ENCODE data around the gene STH.

STH gene

DNA sequence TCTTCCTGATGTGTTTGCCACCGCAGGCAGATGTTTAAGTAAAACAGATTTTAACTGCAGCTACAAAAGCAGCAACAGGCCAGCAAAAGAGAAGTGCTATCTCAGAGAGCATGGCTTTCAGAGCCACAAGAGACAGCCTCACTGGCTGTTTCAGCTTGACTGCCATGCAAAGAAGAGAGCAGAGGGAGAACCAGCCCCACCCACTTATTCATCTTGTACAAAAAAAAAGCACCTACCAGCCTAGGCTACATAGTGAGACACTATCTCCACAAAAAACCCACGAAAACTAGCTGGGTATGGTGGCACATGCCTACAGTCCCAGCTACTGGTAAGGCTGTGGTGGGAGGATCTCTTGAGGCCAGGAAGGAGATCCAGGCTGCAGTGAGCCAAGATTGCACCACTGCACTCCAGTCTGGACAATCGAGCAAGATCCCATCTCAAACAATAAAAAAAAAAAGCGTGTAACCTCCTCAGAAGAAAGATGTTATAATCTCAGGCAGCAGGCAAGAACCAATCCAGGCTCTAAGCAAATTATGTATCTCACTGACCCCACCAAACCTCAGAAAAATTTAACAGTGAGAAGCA is 30.0 kb downstream of the STH start:
- no peak for DNase-seq

DNA sequence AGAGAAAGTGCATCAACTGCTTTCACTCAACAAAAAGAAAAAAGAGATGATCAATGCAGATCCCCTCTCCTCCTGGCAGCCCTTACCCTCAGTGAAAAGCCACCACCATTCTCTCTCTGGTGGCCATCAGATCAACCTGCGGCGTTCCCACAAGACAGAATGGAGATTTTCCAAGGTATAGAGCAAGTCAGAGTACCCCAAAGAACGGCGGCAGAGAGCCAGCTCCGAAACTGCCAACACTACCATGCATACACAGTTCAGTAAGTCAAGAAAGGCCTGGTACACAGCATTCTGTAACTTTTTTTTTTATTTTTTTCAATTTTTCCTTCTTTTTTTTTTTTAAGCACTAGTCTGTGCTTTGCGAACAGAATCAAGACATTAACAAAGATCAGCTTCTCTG is 30.6 kb downstream of the STH start:
- no peak for DNase-seq

DNA sequence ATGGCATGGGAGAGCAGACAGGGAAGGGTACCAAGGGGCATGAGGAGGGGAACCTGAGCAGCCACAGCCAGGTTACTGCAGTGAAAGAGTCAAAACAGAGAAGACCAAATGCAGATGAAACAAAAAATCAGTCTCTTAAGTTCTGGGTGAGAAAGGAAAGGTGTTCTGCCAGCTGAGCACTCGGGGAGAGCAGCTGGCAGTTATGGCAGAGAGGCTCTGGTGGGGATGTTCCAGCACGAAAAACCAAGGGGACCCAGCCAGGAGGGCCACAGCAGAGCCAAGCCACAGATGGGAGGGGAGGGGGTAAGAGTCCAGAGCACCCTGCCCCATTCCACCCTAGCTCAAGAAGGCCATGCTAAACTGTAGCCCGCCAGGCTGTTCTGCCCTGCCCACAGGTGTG is 31.7 kb downstream of the STH start:
- no peak for DNase-seq

GRCh38 chr17:46031440-46031839 is 32.4 kb downstream of the STH start:
- DNase-seq, result no peak

- DNase-seq, result no peak
Measured at GRCh38 chr17:46031920-46032319, 32.9 kb downstream of the STH start.

DNA sequence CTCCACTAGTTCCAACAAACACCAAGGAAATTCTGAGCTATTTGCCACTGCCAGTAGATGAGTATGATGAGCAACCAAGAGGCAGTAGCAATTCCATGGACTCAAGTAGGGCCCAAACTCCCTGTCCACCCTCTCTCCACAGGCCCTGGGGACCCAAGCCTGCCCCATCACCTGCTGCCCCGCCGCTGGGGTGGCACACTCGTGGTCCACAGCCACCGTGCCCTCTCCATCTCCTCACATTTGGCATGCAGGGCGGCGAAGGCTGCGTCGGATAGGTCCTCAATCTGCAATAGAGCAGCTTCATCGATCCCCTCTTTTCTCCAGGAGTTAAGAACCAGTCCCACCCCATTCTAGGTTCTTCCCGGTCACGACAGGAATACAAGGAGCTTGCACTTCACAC is 33.9 kb downstream of the STH start:
- no peak for DNase-seq

DNA sequence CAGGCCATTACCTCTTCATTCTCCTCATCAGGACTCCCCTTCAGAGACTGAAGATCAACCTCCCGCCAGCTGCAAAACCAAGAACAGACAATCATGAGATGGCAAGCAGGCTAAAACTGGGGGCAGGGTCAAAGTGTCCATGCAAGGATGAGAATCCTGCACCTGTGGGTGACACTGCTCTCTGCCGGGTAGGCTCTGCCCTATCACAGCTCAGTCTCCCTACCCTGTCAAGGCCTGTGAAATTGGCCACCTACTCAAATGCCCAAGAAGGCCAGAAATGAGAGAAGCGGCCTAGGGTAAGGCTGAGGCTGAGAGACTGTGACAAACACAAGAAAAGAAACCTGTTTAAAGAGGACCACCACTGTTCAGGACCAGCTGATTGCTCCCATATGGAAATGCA is 34.3 kb downstream of the STH start:
- DNase-seq, result no peak

- no peak for DNase-seq
Measured at GRCh38 chr17:46035112-46035818, 36.2 kb downstream of the STH start.

DNA sequence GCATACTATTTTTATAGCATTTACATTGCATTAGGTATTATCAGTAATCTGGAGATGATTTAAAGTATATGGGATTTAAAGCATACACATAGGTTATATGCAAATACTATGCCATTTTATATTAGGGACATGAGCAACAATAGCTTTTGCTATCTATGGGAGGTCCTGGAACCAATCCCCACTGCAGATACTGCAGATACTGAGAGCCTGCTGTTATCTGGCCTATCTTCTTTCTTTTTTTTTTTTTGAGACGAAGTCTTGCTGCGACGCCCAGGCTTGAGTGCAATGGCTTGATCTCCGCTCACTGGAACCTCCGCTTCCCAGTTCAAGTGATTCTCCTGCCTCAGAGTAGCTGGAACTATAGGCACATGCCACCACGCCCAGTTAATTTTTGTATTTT is 37.4 kb downstream of the STH start:
- DNase-seq, result no peak

- no peak for DNase-seq
Measured at GRCh38 chr17:46037722-46038255, 38.7 kb downstream of the STH start.

GRCh38 chr17:46038414-46038813 is 39.4 kb downstream of the STH start:
- no peak for DNase-seq

GRCh38 chr17:46038937-46039336 is 39.9 kb downstream of the STH start:
- no peak for DNase-seq

- DNase-seq, result no peak
Measured at GRCh38 chr17:46039592-46040186, 40.6 kb downstream of the STH start.

GRCh38 chr17:46042246-46042645 is 43.2 kb downstream of the STH start:
- DNase-seq, result no peak

GRCh38 chr17:46042925-46043324 is 43.9 kb downstream of the STH start:
- no peak for DNase-seq

DNA sequence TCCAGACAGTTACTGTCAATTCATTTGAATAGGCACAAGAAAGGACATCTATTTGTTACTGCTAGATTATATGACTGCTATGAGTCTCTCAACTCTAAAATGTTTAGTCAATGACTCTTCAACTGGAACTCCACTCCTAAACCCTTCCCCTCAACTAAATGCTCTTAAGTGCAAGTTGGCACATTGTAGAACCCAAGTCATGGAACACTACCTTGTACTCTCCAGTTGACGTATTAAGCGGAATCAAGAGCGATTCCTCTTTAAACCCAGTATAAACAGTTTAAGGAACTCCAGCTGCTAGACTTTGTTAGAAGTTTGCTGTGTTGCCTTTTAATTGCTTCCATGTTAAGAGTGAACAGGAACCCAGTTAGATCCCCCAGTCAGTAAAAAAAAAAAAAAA is 44.6 kb downstream of the STH start:
- DNase-seq, result no peak

- DNase-seq, result peak; percentile 36
Measured at GRCh38 chr17:46044286-46044928, 45.4 kb downstream of the STH start.

DNA sequence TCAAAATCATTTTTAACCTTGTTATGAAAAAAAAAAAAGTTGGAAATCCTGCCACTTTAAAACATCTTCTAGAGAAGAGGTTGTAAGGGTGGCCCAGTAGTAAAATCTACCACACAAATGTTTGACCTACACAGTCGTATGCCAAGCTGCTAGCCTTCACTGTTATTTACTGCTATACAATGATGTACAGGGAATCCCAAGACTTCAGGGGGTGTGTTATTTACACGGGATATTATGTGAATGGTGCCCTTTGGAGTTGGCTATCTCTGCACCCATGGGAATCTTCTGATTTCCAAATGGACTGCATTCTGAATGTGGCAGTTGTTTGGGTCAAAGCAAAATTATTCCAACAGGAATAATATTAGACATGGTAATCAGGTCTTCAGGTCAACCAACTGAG is 45.9 kb downstream of the STH start:
- DNase-seq, result no peak

GRCh38 chr17:46045639-46046038 is 46.6 kb downstream of the STH start:
- DNase-seq, result no peak

GRCh38 chr17:46046957-46047356 is 47.9 kb downstream of the STH start:
- DNase-seq, result no peak

DNA sequence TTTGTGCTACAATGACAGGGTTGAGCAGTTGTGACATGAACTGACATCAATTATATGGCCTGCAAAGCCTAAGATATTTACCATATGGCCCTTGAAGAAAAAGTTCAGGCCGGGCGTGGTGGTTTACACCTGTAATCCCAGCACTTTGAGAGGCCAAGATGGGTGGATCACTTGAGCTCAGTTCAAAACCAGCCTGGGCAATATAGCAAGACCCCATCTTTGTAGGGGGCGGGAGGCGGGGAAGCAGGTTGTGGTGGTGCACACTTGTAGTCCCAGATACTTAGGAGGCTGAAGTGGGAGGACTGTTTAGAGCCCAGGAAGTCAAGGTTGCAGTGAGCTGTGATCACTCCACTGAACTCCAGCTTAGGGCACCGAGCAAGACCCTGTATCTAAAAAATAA is 48.3 kb downstream of the STH start:
- no peak for DNase-seq

- no peak for DNase-seq
Measured at GRCh38 chr17:46047856-46048255, 48.8 kb downstream of the STH start.

Data from effector CD4-positive, alpha-beta T cell (primary cell).